Spinal cord (tissue), 10 donors: ENCODE data around the gene C19orf25. TPM values are rescaled to one million over a fixed set of nuclear protein-coding genes. Genes with fewer than 3 reads are reported as not detected.

Source experiments
- DNase-seq, 6 donors: peaks; one replicate each; pipeline versions ENCODE4 v3.0.0 to v3.0.0-alpha.2; 2013 to 2015; ENCODE audit warnings: low spot score in 6 of 6, low read depth in 4 of 6
- H3K27ac ChIP-seq: one replicate; pipeline ENCODE4 v1.5.1; 2013; ENCODE audit warnings: low read depth, low read length, control low read depth
- H3K27me3 ChIP-seq: one replicate; pipeline ENCODE4 v1.6.1; 2013; ENCODE audit warnings: low read length; ENCODE audit not compliant: control insufficient read depth, insufficient read depth
- H3K36me3 ChIP-seq: one replicate; pipeline ENCODE4 v1.6.1; 2013; ENCODE audit warnings: low read length; ENCODE audit not compliant: control insufficient read depth, insufficient read depth
- H3K4me1 ChIP-seq: one replicate; pipeline ENCODE4 v1.6.1; 2013; ENCODE audit warnings: low read length; ENCODE audit not compliant: control insufficient read depth, insufficient read depth
- H3K4me3 ChIP-seq: one replicate; pipeline ENCODE4 v1.5.1; 2013; ENCODE audit warnings: low read depth, low read length, control low read depth
- H3K9me3 ChIP-seq: one replicate; pipeline ENCODE4 v1.6.1; 2013; ENCODE audit warnings: low read length; ENCODE audit not compliant: control insufficient read depth, insufficient read depth
- WGBS: methylation state at CpG from one replicate; pipeline ENCODE4 v1.1.5; 2013; ENCODE audit warnings: missing lambda C conversion rate; ENCODE audit not compliant: insufficient coverage; 5-methylcytosine and 5-hydroxymethylcytosine counted together
- polyA plus RNA-seq, 2 donors: library from polyadenylated mRNA; unstranded; fragments of 120-200 nt; gene quantifications; one replicate each; pipeline ENCODE4 v1.2.1, GENCODE V29; 2013; ENCODE audit not compliant: insufficient read length in 2 of 2
- total RNA-seq, 2 donors: library from RNA; depleted of rRNA in 1 of 2; stranded (reverse); fragments of 120-200 nt in 1 of 2; fragments of >200 nt in 1 of 2; gene quantifications; one replicate each; pipeline versions ENCODE4 v1.2.3 to v1.2.4, GENCODE V29; 2013 to 2014
- donor health status: healthy.

Gene C19orf25
- total and polyA plus RNA-seq, 4 donors: 15.6 to 45.6 (median 40.6) TPM

DNA sequence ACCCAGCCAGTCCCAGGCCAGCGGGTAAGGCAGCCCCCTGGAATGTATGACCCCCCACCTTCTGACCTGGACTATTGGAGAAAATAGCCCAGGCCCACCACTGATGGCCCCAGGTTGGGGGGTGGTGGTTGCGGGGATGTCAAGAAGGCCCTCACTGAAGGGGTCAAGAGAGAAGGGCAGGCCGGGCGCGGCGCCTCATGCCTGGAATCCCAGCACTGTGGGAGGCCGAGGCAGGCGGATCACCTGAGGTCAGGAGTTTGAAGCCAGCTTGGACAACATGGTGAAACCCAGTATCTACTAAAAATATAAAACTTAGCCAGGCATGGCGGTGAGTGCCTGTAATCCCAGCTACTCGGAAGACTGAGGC is 35.3 kb upstream of the C19orf25 start:
- 67% methylated on average over 8 of the region's 10 CpGs for WGBS
- Histone ChIP-seq H3K4me3 (no peak overlapping the region), H3K27ac (no peak overlapping the region), H3K36me3 (peaks cover 2% of the 10 kb centered on the region), H3K9me3 (no peaks in the 10 kb centered on the region), H3K4me1 (peaks cover 11% of the 10 kb centered on the region), H3K27me3 (peaks cover 45% of the 10 kb centered on the region)
- DNase-seq: no peak

DNA sequence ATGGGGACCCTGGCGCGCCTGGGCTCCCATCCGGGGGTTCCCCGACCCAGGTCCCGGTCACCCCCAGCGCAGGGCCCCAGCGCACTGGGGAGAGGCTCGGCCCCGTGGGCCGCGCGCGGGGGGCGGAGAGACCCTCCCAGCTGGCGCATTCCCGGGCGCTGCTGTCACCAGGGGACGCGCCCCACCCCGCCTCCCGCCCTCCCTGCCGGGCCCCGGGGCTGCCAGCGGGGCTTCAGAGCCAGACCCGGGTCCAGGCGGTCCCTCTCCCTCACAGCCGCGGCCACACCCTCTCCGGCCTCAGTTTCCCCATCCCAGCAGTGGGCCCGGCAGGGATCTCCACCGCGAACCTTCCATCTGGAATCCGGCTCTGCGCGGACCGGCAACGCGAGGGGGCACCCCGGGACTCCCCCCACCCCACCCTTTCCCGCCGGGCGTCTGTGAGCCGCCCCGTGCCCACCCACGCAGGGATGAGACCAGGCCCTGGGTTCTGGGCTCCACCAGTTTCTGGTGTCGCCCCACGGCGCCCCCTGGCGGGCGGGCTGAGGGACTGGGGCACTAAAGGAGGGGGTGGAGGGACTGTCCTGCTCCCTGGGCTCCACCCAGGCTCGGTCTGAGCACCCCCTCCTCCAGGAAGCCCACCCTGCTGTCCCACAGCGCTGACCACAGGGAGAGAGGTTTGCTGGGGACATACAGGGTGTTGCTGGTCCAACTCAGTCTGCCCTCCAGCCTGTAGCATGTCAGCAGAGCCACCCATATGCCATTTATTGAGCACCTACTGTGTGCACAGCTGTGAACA is 34.7 kb upstream of the C19orf25 start:
- 9% methylated on average over 38 of the region's 52 CpGs for WGBS
- no peak for DNase-seq
- Histone ChIP-seq H3K4me3 (no peak overlapping the region), H3K27ac (no peak overlapping the region), H3K4me1 (peaks cover 12% of the 10 kb centered on the region), H3K9me3 (no peaks in the 10 kb centered on the region), H3K36me3 (peaks cover 2% of the 10 kb centered on the region), H3K27me3 (peaks cover 45% of the 10 kb centered on the region)

DNA sequence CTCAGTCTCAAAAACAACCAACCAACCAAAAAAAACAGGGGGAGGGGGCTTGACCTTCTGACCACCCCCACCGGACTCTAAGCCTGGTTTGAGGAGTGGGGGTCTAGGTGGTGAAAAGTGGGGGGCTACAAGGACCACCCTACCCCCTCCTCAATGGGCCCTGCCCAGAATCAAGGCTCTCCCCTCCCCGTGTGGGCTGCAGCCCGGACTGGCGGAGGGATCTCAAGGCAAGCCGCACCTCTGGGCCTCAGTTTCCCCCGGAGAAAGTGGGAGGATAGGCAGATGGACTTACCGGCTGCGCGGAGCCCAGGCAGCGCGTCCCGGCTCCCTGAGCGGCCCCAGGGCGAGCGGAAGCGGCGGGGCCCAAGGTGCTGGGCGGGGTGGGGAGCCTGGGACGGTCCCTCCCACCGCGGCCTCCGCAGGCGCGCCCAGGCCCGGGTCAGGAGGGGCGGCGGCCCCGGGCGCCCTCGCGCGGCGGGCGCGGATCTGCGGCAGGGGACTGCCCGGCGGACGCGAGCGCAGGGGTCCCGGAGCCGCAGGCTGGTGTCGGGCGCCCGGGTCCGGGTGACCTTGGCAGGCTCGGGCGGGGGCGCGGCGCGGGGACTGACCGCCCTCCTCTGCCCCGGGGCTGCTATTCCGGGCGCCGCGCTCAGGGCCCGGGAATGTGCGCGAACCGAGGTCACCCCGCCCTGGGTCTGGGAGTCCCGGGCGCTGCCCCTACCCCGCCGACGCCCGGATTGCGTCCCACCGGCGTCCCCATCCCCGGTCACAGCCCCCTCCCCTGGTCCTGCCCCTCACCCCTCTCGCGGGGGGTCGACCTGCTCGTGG is 33.9 kb upstream of the C19orf25 start, which contains the start of gene ADAMTSL5:
ADAMTSL5 (minus strand) TSS at position 349 of the 828 bp plus-strand sequence. CDS start 2,076 bp downstream, outside the sequence.
- Histone ChIP-seq H3K27me3 (peaks cover 45% of the 10 kb centered on the region), H3K4me3 (no peak within 1 kb of the TSS), H3K27ac (no peak within 1 kb of the TSS), H3K9me3 (no peaks in the 10 kb centered on the region), H3K4me1 (peaks cover 19% of the 10 kb centered on the region), H3K36me3 (peaks cover 2% of the 10 kb centered on the region)
- no peak for DNase-seq
- 2% methylated on average over 74 of the region's 78 CpGs for WGBS

DNA sequence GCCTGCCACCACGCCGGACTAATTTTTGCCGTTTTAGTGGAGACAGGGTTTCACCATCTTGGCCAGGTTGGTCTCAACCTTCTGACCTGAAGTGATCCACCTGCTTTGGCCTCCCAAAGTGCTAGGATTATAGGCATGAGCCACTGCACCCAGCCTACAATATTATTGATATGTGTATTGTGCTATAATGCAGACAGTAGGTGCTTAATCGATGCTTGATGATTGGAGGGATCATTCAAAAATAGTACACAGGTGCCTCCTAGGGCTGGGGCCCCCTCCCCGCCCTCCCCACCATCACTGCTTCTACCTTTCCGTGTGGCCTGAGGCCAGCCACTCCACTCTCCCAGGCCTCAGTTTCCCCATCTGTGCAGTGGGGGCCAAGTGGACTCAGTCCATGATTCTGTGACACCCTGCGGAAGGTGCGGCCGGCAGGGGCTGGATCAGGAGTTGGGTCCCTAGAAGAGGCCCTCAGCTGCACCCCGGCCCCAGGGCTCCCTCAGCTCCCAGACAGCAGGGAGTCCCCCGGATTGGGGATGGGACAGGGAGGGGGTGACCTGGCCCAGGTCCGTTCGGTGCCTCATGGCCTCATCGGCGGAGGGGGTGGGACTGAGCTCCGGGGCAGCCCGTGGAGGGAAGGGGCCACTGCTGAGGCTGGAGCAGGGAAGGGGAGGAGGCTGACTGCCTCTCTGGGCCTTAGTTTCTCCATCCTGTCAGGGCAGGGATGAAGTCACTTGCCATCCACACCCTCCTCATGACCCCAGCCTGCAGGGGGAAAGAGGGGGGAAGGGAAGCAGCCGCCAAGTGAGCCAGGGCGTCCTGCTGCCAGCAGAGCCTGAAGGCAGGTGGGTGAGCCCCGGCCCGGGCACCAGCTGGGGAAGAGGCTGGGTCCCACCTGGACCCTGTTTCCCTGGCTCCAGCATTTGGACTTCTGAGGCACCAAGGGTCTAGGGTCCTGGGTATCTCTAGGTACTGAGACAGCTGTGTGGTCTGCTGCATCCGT is 32.6 kb upstream of the C19orf25 start:
- H3K36me3 ChIP-seq: peaks cover 2% of the 10 kb centered on the region
- WGBS: 54% methylated on average over 19 of the region's 22 CpGs

DNA sequence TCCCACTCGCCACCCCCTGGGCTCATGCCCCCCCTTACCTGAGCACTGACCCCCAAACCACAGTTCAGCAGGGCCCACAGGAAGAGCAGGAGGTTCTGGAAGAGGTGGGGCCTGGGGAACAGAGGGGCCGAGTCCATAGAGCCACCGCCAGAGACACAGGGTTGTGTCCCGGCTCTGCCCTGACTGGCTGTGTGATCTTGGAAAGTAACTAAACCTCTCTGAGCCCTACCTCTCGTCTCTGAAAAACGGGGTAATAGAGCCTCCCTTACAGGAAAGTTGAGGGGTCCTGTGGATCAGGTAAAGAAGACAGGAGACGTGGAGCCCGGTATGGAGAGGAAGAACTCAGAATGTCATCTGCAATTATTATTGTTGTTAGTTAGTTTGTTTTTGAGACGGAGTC is 31.8 kb upstream of the C19orf25 start:
- peaks cover 2% of the 10 kb centered on the region for H3K36me3 ChIP-seq
- WGBS: 48% methylated on average over 8 of the region's 9 CpGs
- peaks cover 45% of the 10 kb centered on the region for H3K27me3 ChIP-seq
- no peaks in the 10 kb centered on the region for H3K9me3 ChIP-seq
- DNase-seq: no peak
- peaks cover 29% of the 10 kb centered on the region for H3K4me1 ChIP-seq
- H3K27ac ChIP-seq: no peak overlapping the region
- no peak overlapping the region for H3K4me3 ChIP-seq

More for the DNA sequence above, 32.6 kb upstream of the C19orf25 start:
- Histone ChIP-seq H3K4me1 (peaks cover 29% of the 10 kb centered on the region), H3K4me3 (no peak overlapping the region), H3K27ac (no peak overlapping the region), H3K27me3 (peaks cover 45% of the 10 kb centered on the region), H3K9me3 (no peaks in the 10 kb centered on the region)
- no peak for DNase-seq

DNA sequence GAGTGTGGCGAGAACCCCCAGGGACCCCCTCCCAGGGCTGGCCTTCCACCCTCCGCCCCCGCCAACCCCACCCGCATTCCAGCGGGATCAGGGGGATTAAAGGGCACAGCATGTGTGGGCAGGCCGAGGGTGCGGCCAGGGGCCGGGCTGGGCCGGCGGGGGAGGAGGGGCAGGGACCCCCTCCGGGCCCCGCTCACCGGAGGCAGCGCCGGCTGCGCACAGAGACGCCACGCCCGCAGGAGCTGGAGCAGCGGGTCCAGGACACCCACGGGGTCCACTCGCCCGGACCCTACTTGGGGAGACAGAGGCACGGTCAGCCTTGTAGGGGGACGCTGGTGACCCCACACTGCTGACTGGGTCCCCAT is 31.4 kb upstream of the C19orf25 start:
- Histone ChIP-seq H3K4me3 (no peak overlapping the region), H3K27ac (no peak overlapping the region), H3K27me3 (peaks cover 47% of the 10 kb centered on the region), H3K36me3 (peaks cover 2% of the 10 kb centered on the region), H3K9me3 (no peaks in the 10 kb centered on the region), H3K4me1 (peaks cover 29% of the 10 kb centered on the region)
- DNase-seq: no peak
- 17% methylated on average over 20 of the region's 25 CpGs for WGBS

DNA sequence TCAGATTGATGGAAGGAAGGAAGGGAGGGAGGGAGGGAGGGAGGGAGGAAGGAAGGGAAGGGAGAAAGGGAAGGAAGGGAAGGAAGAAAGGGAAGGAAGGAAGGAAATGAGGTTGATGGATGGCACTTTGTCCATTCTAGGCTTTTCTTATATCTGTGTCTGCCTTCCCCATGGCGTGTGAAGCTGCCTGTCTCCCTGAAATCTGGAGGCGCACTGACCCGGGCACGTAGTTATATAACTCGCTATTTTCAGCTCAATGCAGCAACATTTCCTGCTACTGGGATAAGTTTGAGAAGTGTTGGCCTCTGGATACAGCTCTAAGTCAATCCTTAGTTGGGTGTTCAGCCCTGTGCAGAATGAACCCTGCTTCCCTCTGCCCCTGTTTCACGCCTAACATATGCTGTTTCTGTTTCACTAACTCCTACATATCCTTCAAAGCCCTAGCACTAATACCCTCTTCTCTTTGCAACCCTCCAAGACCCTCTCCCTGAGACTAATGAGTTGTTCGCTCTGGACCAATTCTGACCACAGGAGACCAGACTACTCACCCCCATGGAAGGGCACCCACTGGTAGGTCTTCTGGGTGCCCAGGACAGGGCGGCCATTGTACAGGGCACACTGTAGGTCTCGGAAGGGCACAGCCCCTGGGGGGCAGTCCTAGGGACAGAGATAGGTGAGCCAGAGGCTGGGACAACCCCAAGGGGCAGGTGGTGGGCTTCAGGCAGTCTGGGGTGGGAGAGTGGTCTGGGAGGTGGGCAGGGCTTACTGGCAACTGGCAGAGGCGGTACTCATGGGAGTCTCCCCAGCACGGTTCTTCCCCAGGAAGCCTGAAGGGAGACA is 30.8 kb upstream of the C19orf25 start:
- Histone ChIP-seq H3K4me1 (peaks cover 29% of the 10 kb centered on the region), H3K27ac (no peak overlapping the region), H3K9me3 (no peaks in the 10 kb centered on the region), H3K4me3 (no peak overlapping the region), H3K27me3 (peaks cover 44% of the 10 kb centered on the region), H3K36me3 (peaks cover 2% of the 10 kb centered on the region)
- 82% methylated on average over 6 of the region's 11 CpGs for whole genome bisulfite sequencing
- DNase-seq: no peak

DNA sequence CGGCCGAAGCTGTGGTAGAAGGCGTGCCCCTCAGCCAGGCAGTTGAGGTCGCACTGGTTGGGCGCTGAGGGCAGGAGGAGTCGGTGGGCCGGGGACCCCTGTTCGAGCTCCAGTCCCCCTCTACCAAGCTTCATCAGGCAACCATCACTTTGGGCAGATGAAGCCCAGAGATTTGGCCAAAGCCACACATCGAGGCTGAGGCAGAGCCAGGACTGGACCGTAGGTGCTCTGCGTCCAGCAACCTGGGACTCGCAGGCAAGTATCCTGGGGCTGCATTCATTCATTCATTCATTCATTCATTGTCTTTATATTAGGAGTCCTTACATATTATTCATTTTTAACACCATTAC is 29.5 kb upstream of the C19orf25 start:
- Histone ChIP-seq H3K27ac (peak overlapping the region; percentile 42), H3K27me3 (peaks cover 42% of the 10 kb centered on the region), H3K4me1 (peaks cover 35% of the 10 kb centered on the region), H3K36me3 (peaks cover 2% of the 10 kb centered on the region), H3K9me3 (no peaks in the 10 kb centered on the region), H3K4me3 (peak overlapping the region; percentile 19)
- WGBS: 34% methylated on average over 10 of the region's 12 CpGs
- DNase-seq: no peak
